PC-9 (cell line): Measurements from ENCODE around the gene DACH1. TPM values are rescaled to one million over a fixed set of nuclear protein-coding genes. Genes with fewer than 3 reads are reported as not detected.

Source experiments
- BruUV-seq: library from RNA; stranded (reverse); fragments of 400-500 nt; replicated peaks from 2 replicates; lab custom pipeline; 2021; lab: Mats Ljungman, UMichigan
- CTCF ChIA-PET: fragments of 300-600 bp; sonication (Branson Sonifier 250); formaldehyde crosslinking; loops from one replicate; lab custom pipeline; 2022; ENCODE audit warnings: antibody characterized with exemption; lab: Charles Lee
- POLR2A ChIA-PET: fragments of 300-600 bp; sonication (Branson Sonifier 250); formaldehyde crosslinking; loops from one replicate; lab custom pipeline; 2022; ENCODE audit warnings: antibody characterized with exemption; ENCODE audit not compliant: unreplicated experiment; lab: Charles Lee
- DNase-seq, 2 experiments: peaks; one replicate each; pipeline versions ENCODE4 v3.0.0 to v3.0.0-alpha.2; 2015 to 2022; ENCODE audit warnings: mixed read lengths in 1 of 2
- H2AFZ ChIP-seq: fragments of 200-600 bp; sonication (generic); 2 replicates; pipeline ENCODE4 v1.8.1; 2017; ENCODE audit warnings: antibody characterized with exemption
- H3F3A ChIP-seq: fragments of 200-600 bp; sonication (generic); 2 replicates; pipeline ENCODE4 v1.8.1; 2017; ENCODE audit warnings: antibody characterized with exemption, mild to moderate bottlenecking, low read depth; ENCODE audit not compliant: insufficient read depth
- H3K27ac ChIP-seq: fragments of 200-600 bp; sonication (generic); 2 replicates; pipeline ENCODE4 v1.6.1; 2016; ENCODE audit warnings: mixed run types
- H3K27me3 ChIP-seq: fragments of 200-600 bp; sonication (generic); 2 replicates; pipeline ENCODE4 v1.6.1; 2016; ENCODE audit warnings: low read depth, mixed run types; ENCODE audit not compliant: insufficient read depth
- H3K36me3 ChIP-seq: fragments of 200-600 bp; sonication (generic); 2 replicates; pipeline ENCODE4 v1.6.1; 2016; ENCODE audit warnings: low read depth, mixed run types
- H3K4me1 ChIP-seq: fragments of 200-600 bp; sonication (generic); replicated peaks from 2 replicates; pipeline ENCODE4 v1.6.1; 2016; ENCODE audit warnings: mixed run types; ENCODE audit not compliant: insufficient read depth
- H3K4me2 ChIP-seq: fragments of 200-600 bp; sonication (generic); 2 replicates; pipeline ENCODE4 v1.6.1; 2017; ENCODE audit warnings: mixed run types
- H3K4me3 ChIP-seq: fragments of 200-600 bp; sonication (generic); 2 replicates; pipeline ENCODE4 v1.6.1; 2016; ENCODE audit warnings: mixed run types
- H3K79me2 ChIP-seq: fragments of 200-600 bp; sonication (generic); 2 replicates; pipeline ENCODE4 v1.6.1; 2017; ENCODE audit warnings: low read depth, mixed run types
- H3K9me2 ChIP-seq: fragments of 200-600 bp; sonication (generic); 2 replicates; pipeline ENCODE4 v1.8.1; 2017; ENCODE audit warnings: mild to moderate bottlenecking; ENCODE audit not compliant: insufficient read depth
- H3K9me3 ChIP-seq: fragments of 200-600 bp; sonication (generic); 2 replicates; pipeline ENCODE4 v1.8.1; 2016; ENCODE audit warnings: low read depth; ENCODE audit not compliant: insufficient read depth
- H4K20me1 ChIP-seq: fragments of 200-600 bp; sonication (generic); 2 replicates; pipeline ENCODE4 v1.8.1; 2017; ENCODE audit not compliant: insufficient read depth
- EZH2 ChIP-seq: fragments of 200-600 bp; sonication (generic); IDR thresholded peaks from 2 replicates; pipeline ENCODE4 v1.8.0; 2017; ENCODE audit warnings: antibody characterized with exemption, low read depth
- intact Hi-C: fragments of 100-400 bp; cut with micrococcal nuclease; formaldehyde crosslinking; loops from one replicate; pipeline ENCODE4 v1.10.0; 2022; ENCODE audit not compliant: unreplicated experiment
- total RNA-seq: library from RNA; stranded (reverse); gene quantifications from 2 replicates; pipeline ENCODE4 v1.2.3, GENCODE V29; 2021
- TF ChIP-seq, protein P1 (sequence below): fragments of 200-600 bp; sonication (generic); conservative IDR thresholded peaks from 2 replicates; pipeline ENCODE4 v1.6.1; 2017; ENCODE audit warnings: mixed run types, antibody characterized with exemption, mild to moderate bottlenecking, moderate library complexity

The DACH1 gene
- total RNA-seq, 1 experiment from 2014 or later = 1.5 TPM

DNA sequence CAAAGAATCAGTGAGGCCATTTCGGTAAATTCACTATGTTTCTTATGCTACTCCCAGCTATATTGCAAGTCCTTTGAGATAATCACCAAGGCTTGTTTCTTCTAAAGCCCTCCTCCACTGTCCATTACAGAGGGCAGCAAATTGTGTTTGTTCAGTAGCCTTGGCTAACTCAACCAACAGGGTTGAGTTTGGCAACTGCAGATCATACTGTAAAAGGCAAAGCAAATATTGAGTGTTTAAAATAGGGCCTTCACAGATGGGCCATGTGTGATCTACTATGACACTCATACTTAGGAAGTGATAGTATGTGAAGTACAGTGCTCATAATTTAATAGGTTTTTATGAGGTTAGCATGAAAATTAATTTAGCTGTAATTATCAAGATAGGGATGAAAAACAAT, 171.3 kb downstream of the DACH1 start:
- ChIA-PET POLR2A (no interaction called here), CTCF (no interaction called here)
- Histone ChIP-seq H3K9me2 (no peaks in the 10 kb centered on the region), H4K20me1 (no peaks in the 10 kb centered on the region), H2AFZ (no peak overlapping the region), H3K27me3 (no peaks in the 10 kb centered on the region), H3F3A (no peaks in the 10 kb centered on the region), H3K4me1 (no peaks in the 10 kb centered on the region), H3K9me3 (no peaks in the 10 kb centered on the region), H3K79me2 (no peaks in the 10 kb centered on the region), H3K36me3 (no peaks in the 10 kb centered on the region), H3K27ac (no peak overlapping the region), H3K4me2 (no peak overlapping the region), H3K4me3 (no peak overlapping the region)
- intact Hi-C loops = no loop called here
- no peak for DNase-seq
- no peak for TF ChIP-seq EZH2
- TF ChIP-seq, protein P1, sequence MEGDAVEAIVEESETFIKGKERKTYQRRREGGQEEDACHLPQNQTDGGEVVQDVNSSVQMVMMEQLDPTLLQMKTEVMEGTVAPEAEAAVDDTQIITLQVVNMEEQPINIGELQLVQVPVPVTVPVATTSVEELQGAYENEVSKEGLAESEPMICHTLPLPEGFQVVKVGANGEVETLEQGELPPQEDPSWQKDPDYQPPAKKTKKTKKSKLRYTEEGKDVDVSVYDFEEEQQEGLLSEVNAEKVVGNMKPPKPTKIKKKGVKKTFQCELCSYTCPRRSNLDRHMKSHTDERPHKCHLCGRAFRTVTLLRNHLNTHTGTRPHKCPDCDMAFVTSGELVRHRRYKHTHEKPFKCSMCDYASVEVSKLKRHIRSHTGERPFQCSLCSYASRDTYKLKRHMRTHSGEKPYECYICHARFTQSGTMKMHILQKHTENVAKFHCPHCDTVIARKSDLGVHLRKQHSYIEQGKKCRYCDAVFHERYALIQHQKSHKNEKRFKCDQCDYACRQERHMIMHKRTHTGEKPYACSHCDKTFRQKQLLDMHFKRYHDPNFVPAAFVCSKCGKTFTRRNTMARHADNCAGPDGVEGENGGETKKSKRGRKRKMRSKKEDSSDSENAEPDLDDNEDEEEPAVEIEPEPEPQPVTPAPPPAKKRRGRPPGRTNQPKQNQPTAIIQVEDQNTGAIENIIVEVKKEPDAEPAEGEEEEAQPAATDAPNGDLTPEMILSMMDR = no peak
- no TSS peak for BruUV-seq

DNA sequence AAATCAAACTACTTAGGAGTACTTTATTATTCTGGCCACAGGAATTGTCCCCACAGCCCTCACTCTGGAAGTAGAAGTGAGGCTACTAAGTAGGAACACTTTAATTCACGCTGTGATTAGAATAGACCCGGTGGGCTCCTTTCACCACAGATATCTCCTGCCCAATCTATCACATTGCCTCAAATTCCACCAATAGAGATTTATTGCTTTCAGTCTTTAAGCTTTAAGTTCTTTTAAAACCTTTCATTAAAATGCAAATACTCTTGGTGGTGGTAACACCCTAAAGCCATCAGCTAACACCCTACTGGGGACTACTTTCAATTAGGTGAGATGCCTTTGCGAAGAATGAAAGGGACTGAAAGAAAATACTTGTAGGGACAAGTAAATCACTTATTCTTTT, 181.9 kb downstream of the DACH1 start:
- Histone ChIP-seq H3K36me3 (no peaks in the 10 kb centered on the region), H3K79me2 (no peaks in the 10 kb centered on the region), H2AFZ (no peak overlapping the region), H3K9me3 (no peaks in the 10 kb centered on the region), H3K27me3 (no peaks in the 10 kb centered on the region), H3K4me3 (no peak overlapping the region), H3F3A (no peaks in the 10 kb centered on the region), H3K27ac (no peak overlapping the region), H4K20me1 (no peaks in the 10 kb centered on the region), H3K9me2 (no peaks in the 10 kb centered on the region), H3K4me1 (no peaks in the 10 kb centered on the region), H3K4me2 (no peak overlapping the region)
- no peak for DNase-seq
- ChIA-PET POLR2A (no interaction called here), CTCF (interaction anchor here (0.5 kb wide), 1 partner anchor 192 kb away, joined by 3 read pairs; no protein-coding TSS in a partner anchor)
- no peak for TF ChIP-seq EZH2
- TF ChIP-seq, protein P1 = no peak
- BruUV-seq = no TSS peak
- intact Hi-C loops = no loop called here

DNA sequence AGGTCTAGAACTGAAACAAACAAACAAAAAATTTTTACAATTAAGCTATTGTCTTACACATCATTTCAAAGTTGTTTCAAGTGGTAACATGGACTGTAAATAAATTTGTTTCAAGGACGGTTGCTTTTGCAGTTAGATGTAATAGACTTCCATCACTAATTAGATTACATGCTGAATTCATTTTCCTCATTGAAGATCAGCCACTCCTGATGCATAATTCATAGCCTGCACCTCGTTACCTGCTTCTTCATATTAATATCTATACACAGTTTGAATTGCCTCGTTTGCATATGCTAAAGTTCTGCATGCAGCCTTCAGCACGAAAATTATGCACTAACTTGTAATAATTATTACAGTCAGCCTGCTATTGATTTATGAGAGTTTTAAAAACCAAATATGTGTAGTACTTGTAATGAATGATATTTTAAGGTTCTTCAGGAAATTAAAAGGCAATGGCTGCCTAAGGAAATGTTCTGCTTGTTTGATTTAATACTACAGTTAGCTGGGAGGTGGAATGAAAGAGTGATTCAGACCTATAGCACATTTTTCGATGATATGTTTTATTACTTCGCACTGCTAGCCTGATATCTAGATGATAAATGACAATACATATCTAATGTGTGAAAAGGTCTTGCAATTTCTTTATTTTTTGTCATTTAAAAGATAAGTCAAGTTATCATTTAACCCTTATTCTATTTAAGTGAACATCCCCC, 184.9 kb downstream of the DACH1 start:
- Histone ChIP-seq H3K9me3 (no peaks in the 10 kb centered on the region), H3K79me2 (no peaks in the 10 kb centered on the region), H3F3A (no peaks in the 10 kb centered on the region), H3K27me3 (no peaks in the 10 kb centered on the region), H3K4me1 (no peaks in the 10 kb centered on the region), H3K4me2 (no peak overlapping the region), H4K20me1 (no peaks in the 10 kb centered on the region), H3K27ac (no peak overlapping the region), H2AFZ (no peak overlapping the region), H3K36me3 (no peaks in the 10 kb centered on the region), H3K9me2 (no peaks in the 10 kb centered on the region), H3K4me3 (no peak overlapping the region)
- CTCF ChIA-PET = no interaction called here
- DNase-seq = no peak
- POLR2A ChIA-PET = no interaction called here
- no TSS peak for BruUV-seq
- TF ChIP-seq, protein P1 = no peak
- TF ChIP-seq EZH2 = no peak
- intact Hi-C loops = no loop called here
